IMR-90 (cell line): Measurements from ENCODE around the gene LAMA2. TPM values are rescaled to one million over a fixed set of nuclear protein-coding genes. Genes with fewer than 3 reads are reported as not detected.

Experiments used
- ATAC-seq: fragments of 200-7000 bp; cut with Tn5 transposase; 2 replicates; pipeline ENCODE4 v1.9.1; 2020; ENCODE audit warnings: low read depth, mild to moderate bottlenecking, moderate library complexity
- BruUV-seq: library from RNA; stranded (reverse); fragments of 400-500 nt; replicated peaks from 2 replicates; lab custom pipeline; 2021; lab: Mats Ljungman, UMichigan
- CTCF ChIA-PET: fragments of 300-600 bp; formaldehyde crosslinking; extraction: SDS; loops from one replicate; lab custom pipeline; 2021; ENCODE audit warnings: antibody characterized with exemption; lab: Yijun Ruan, JAX
- POLR2A ChIA-PET: fragments of 300-600 bp; sonication (Branson Sonifier 250); formaldehyde crosslinking; loops from one replicate; lab custom pipeline; 2022; ENCODE audit warnings: antibody characterized with exemption; ENCODE audit not compliant: unreplicated experiment; lab: Charles Lee
- DNase-seq: peaks from one replicate; pipeline ENCODE4 v3.0.0; 2013
- H2AFZ ChIP-seq: replicated peaks from 2 replicates; pipeline ENCODE3; 2013; ENCODE audit warnings: low read length, mild to moderate bottlenecking; ENCODE audit not compliant: poor library complexity
- H2AK5ac ChIP-seq: 2 replicates; pipeline ENCODE4 v1.6.1; 2013; ENCODE audit warnings: low read depth, low read length, inconsistent platforms
- H2AK9ac ChIP-seq: replicated peaks from 2 replicates; pipeline ENCODE3; 2013; ENCODE audit warnings: mild to moderate bottlenecking, low read depth, low read length, moderate library complexity; ENCODE audit not compliant: poor library complexity
- H2BK120ac ChIP-seq: 2 replicates; pipeline ENCODE4 v1.6.1; 2013; ENCODE audit warnings: low read depth, low read length, inconsistent platforms
- H2BK15ac ChIP-seq: 3 replicates; pipeline ENCODE4 v1.6.1; 2013; ENCODE audit warnings: low read depth, low read length, inconsistent platforms
- H2BK20ac ChIP-seq: 2 replicates; pipeline ENCODE4 v1.6.1; 2013; ENCODE audit warnings: low read depth, mild to moderate bottlenecking, inconsistent platforms, low read length, moderate library complexity
- H2BK5ac ChIP-seq: 2 replicates; pipeline ENCODE4 v1.6.1; 2013; ENCODE audit warnings: mild to moderate bottlenecking, low read depth, low read length, inconsistent platforms; ENCODE audit not compliant: poor library complexity, severe bottlenecking
- H3K14ac ChIP-seq: replicated peaks from 2 replicates; pipeline ENCODE4 v1.6.1; 2013; ENCODE audit warnings: low read depth, low read length, inconsistent platforms
- H3K18ac ChIP-seq: 2 replicates; pipeline ENCODE4 v1.6.1; 2013; ENCODE audit warnings: low read depth, low read length, control low read depth
- H3K23ac ChIP-seq: 2 replicates; pipeline ENCODE4 v1.6.1; 2013; ENCODE audit warnings: low read depth, low read length, inconsistent platforms
- H3K27ac ChIP-seq: 2 replicates; pipeline ENCODE4 v1.5.1; 2013; ENCODE audit warnings: mild to moderate bottlenecking, control low read depth, low read length; ENCODE audit not compliant: insufficient read depth
- H3K27me3 ChIP-seq: 2 replicates; pipeline ENCODE4 v1.6.1; 2013; ENCODE audit warnings: low read length; ENCODE audit not compliant: control insufficient read depth, insufficient read depth
- H3K36me3 ChIP-seq: 2 replicates; pipeline ENCODE4 v1.6.1; 2013; ENCODE audit warnings: low read length, mixed read lengths; ENCODE audit not compliant: control insufficient read depth, insufficient read depth
- H3K4ac ChIP-seq: 2 replicates; pipeline ENCODE4 v1.6.1; 2013; ENCODE audit warnings: low read depth, low read length, inconsistent platforms
- H3K4me1 ChIP-seq: 2 replicates; pipeline ENCODE4 v1.6.1; 2013; ENCODE audit warnings: low read length, mixed read lengths; ENCODE audit not compliant: control insufficient read depth, insufficient read depth
- H3K4me2 ChIP-seq: 2 replicates; pipeline ENCODE4 v1.6.1; 2013; ENCODE audit warnings: low read depth, mild to moderate bottlenecking, control low read depth, low read length, moderate library complexity
- H3K4me3 ChIP-seq: 2 replicates; pipeline ENCODE4 v1.5.1; 2013; ENCODE audit warnings: low read depth, mild to moderate bottlenecking, control low read depth, low read length, moderate library complexity; ENCODE audit not compliant: insufficient read depth
- H3K56ac ChIP-seq: 2 replicates; pipeline ENCODE4 v1.6.1; 2013; ENCODE audit warnings: low read length, inconsistent platforms; ENCODE audit not compliant: insufficient read depth; ENCODE audit errors: extremely low read depth
- H3K79me1 ChIP-seq, 2 experiments: 2 replicates each; pipeline ENCODE4 v1.6.1; 2013; ENCODE audit warnings: low read length in 2 of 2, inconsistent platforms in 1 of 2, low read depth in 1 of 2
- H3K9ac ChIP-seq: 2 replicates; pipeline ENCODE4 v1.6.1; 2013; ENCODE audit warnings: low read depth, low read length, control low read depth
- H3K9me1 ChIP-seq: 2 replicates; pipeline ENCODE4 v1.6.1; 2013; ENCODE audit warnings: low read length, inconsistent platforms; ENCODE audit not compliant: insufficient read depth
- H3K9me3 ChIP-seq: 2 replicates; pipeline ENCODE4 v1.6.1; 2013; ENCODE audit warnings: low read length; ENCODE audit not compliant: control insufficient read depth, insufficient read depth
- H4K20me1 ChIP-seq: 2 replicates; pipeline ENCODE4 v1.6.1; 2013; ENCODE audit warnings: low read length, inconsistent platforms; ENCODE audit not compliant: insufficient read depth
- H4K5ac ChIP-seq: 2 replicates; pipeline ENCODE4 v1.6.1; 2013; ENCODE audit warnings: mild to moderate bottlenecking, low read depth, low read length, control low read depth
- H4K8ac ChIP-seq, 2 experiments: 2 replicates each; pipeline ENCODE4 v1.6.1; 2013; ENCODE audit warnings: low read depth in 2 of 2, low read length in 2 of 2, control low read depth in 1 of 2, inconsistent platforms in 1 of 2
- H4K91ac ChIP-seq: 2 replicates; pipeline ENCODE4 v1.6.1; 2013; ENCODE audit warnings: low read depth, low read length, inconsistent platforms; ENCODE audit not compliant: insufficient read depth
- MAFK ChIP-seq: IDR thresholded peaks from 2 replicates; pipeline ENCODE4 v1.6.1; 2012; ENCODE audit warnings: low read depth, low read length, improper control_type of control experiment
- RAD21 ChIP-seq: IDR thresholded peaks from 2 replicates; pipeline ENCODE4 v1.6.1; 2012; ENCODE audit warnings: low read length, improper control_type of control experiment
- RCOR1 ChIP-seq: IDR thresholded peaks from 2 replicates; pipeline ENCODE4 v1.6.1; 2012; ENCODE audit warnings: mild to moderate bottlenecking, low read length, improper control_type of control experiment; ENCODE audit not compliant: insufficient replicate concordance
- WGBS, 2 experiments: methylation state at CpG; one replicate each; pipeline versions ENCODE4 v1.1.5 to v1.1.7; 2013; ENCODE audit warnings: missing lambda C conversion rate in 2 of 2; ENCODE audit not compliant: insufficient read length in 1 of 2; ENCODE audit errors: extremely low coverage in 2 of 2; 5-methylcytosine and 5-hydroxymethylcytosine counted together
- dilution Hi-C: fragments of 300-500 bp; cut with HindIII; formaldehyde crosslinking; loops from one replicate; pipeline ENCODE4 v1.14.3; 2018; ENCODE audit warnings: low sequenced_read_pairs; ENCODE audit not compliant: unreplicated experiment
- in situ Hi-C: fragments of 300-500 bp; cut with MboI; formaldehyde crosslinking; loops from 3 replicates; pipeline ENCODE4 v1.14.3; 2019; ENCODE audit warnings: low sequenced_read_pairs, inconsistent platforms, mixed read lengths
- intact Hi-C: fragments of 100-400 bp; cut with micrococcal nuclease; formaldehyde crosslinking; loops from 2 replicates; pipeline ENCODE4 v1.10.0; 2022
- polyA plus RNA-seq, 3 experiments: library from polyadenylated mRNA; depleted of rRNA; stranded (reverse); fragments of >200 nt; gene quantifications; 2 replicates each; pipeline ENCODE4 v1.2.3, GENCODE V29; 2012; ENCODE audit warnings: low replicate concordance in 1 of 3
- total RNA-seq: library from RNA; depleted of rRNA; stranded (reverse); fragments of >200 nt; gene quantifications from 2 replicates; pipeline ENCODE4 v1.2.3, GENCODE V29; 2012
- TF ChIP-seq, protein P1 (sequence below): conservative IDR thresholded peaks from 2 replicates; pipeline ENCODE4 v1.5.1; 2012; ENCODE audit warnings: mild to moderate bottlenecking, low read depth, low read length, improper control_type of control experiment

LAMA2 gene
- total and polyA plus RNA-seq, 2 of the 4 experiments (the other 2 are of a cell fraction) = 9.9 to 13.3 TPM

GRCh38 chr6:129279343-129280292 is 396.7 kb downstream of the LAMA2 start:
- H3K14ac ChIP-seq = no peak overlapping the region
- no peak overlapping the region for H3K4me3 ChIP-seq
- H3K27ac ChIP-seq = no peak overlapping the region
- dilution Hi-C loops = no loop called here
- H2AFZ ChIP-seq = no peak overlapping the region
- H3K27me3 ChIP-seq = no peaks in the 10 kb centered on the region
- 0 out of 2 replicates have a peak, but pooled peaks cover 2% of the 10 kb centered on the region for H3K4me1 ChIP-seq
- no peak overlapping the region for H3K56ac ChIP-seq
- intact Hi-C loops = no loop called here
- no peak overlapping the region for H3K4me2 ChIP-seq
- no peaks in the 10 kb centered on the region for H3K36me3 ChIP-seq
- no peak overlapping the region for H4K8ac ChIP-seq
- H3K9me1 ChIP-seq = no peaks in the 10 kb centered on the region
- no peak overlapping the region for H2BK20ac ChIP-seq
- no peak overlapping the region for H4K5ac ChIP-seq
- TF ChIP-seq, protein P1, sequence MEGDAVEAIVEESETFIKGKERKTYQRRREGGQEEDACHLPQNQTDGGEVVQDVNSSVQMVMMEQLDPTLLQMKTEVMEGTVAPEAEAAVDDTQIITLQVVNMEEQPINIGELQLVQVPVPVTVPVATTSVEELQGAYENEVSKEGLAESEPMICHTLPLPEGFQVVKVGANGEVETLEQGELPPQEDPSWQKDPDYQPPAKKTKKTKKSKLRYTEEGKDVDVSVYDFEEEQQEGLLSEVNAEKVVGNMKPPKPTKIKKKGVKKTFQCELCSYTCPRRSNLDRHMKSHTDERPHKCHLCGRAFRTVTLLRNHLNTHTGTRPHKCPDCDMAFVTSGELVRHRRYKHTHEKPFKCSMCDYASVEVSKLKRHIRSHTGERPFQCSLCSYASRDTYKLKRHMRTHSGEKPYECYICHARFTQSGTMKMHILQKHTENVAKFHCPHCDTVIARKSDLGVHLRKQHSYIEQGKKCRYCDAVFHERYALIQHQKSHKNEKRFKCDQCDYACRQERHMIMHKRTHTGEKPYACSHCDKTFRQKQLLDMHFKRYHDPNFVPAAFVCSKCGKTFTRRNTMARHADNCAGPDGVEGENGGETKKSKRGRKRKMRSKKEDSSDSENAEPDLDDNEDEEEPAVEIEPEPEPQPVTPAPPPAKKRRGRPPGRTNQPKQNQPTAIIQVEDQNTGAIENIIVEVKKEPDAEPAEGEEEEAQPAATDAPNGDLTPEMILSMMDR = no peak
- no peak for TF ChIP-seq MAFK
- TF ChIP-seq RCOR1 = no peak
- TF ChIP-seq RAD21 = no peak
- H3K9me3 ChIP-seq = no peaks in the 10 kb centered on the region
- no peak overlapping the region for H2BK120ac ChIP-seq
- in situ Hi-C loops = no loop called here
- H3K18ac ChIP-seq = no peak overlapping the region
- no peak overlapping the region for H3K9ac ChIP-seq
- no CpG with 5 or more reads among the region's 11 CpGs for WGBS, 2 experiments
- no peak overlapping the region for H2BK5ac ChIP-seq
- ChIA-PET POLR2A (no interaction called here), CTCF (interaction anchor here (0.6 kb wide), 1 partner anchor 17 kb away, joined by 3 read pairs; no protein-coding TSS in a partner anchor)
- H2AK5ac ChIP-seq = no peak overlapping the region
- H3K79me1 ChIP-seq = no peaks in the 10 kb centered on the region
- ATAC-seq (no peak), DNase-seq (no peak)
- peak overlapping the region; percentile 31 for H2AK9ac ChIP-seq
- H4K20me1 ChIP-seq = no peaks in the 10 kb centered on the region
- no peak overlapping the region for H3K4ac ChIP-seq
- H3K23ac ChIP-seq = no peak overlapping the region
- no peak overlapping the region for H4K91ac ChIP-seq
- no peak overlapping the region for H2BK15ac ChIP-seq
- no TSS peak for BruUV-seq
